Measurements from ENCODE around the gene PSMG4.

PSMG4 gene

GRCh38 chr6:3312604-3313231 is 54.0 kb downstream of the PSMG4 start:
- DNase-seq, result no peak

- no peak for DNase-seq
These were observed 55.4 kb downstream of the PSMG4 start for GRCh38 chr6:3314176-3314575.

GRCh38 chr6:3314621-3315467 is 56.1 kb downstream of the PSMG4 start:
- DNase-seq, result no peak

- DNase-seq, result no peak
These were observed 57.1 kb downstream of the PSMG4 start for GRCh38 chr6:3315841-3316240.

- no peak for DNase-seq
These were observed 57.6 kb downstream of the PSMG4 start for GRCh38 chr6:3316331-3316730.

- no peak for DNase-seq
These were observed 58.1 kb downstream of the PSMG4 start for GRCh38 chr6:3316818-3317217.
